ENCODE measurements around the gene NFKBIB.
"Not testable (repeated sequence)": the region's sequence is repeated elsewhere in the genome, so short reads cannot be mapped to it uniquely, and the experiment has no call there.

The NFKBIB gene

DNA sequence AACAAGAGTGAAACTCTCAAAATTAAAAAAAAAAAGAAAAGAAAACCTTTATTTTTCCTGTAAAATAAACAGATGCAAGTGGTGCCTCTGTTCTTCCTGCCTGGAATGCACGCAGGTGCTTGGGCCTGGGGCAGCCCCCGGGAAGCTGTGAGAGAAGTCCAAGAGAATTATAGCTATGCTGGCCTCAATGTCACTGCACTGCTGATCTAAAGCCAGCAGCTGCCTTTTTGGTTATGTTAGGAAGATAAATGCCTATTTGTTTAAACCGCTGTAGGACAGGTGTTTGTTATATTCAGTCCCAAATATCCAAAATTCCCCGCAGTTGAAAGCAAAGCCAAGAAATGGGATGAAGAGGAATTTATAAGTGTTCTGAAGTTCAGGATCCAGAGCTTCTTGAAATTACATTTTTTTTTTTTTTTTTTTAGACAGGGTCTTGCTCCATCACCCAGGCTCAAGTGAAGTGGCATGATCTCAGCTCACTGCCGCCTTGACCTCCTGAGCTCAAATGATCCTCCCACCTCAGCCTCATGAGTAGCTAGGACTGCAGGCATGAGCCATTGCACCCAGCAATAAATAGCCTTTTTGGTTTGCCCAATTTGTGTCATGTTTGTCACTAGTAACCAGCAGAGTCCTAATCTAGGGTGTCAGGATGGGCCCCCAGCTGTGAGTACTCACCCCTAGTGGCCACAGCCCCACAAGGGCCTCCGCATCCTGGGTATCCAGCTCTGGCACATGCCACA lies 23.9 kb upstream of the NFKBIB start:
- no peak for DNase-seq (ENCODE audit: low spot score)

DNA sequence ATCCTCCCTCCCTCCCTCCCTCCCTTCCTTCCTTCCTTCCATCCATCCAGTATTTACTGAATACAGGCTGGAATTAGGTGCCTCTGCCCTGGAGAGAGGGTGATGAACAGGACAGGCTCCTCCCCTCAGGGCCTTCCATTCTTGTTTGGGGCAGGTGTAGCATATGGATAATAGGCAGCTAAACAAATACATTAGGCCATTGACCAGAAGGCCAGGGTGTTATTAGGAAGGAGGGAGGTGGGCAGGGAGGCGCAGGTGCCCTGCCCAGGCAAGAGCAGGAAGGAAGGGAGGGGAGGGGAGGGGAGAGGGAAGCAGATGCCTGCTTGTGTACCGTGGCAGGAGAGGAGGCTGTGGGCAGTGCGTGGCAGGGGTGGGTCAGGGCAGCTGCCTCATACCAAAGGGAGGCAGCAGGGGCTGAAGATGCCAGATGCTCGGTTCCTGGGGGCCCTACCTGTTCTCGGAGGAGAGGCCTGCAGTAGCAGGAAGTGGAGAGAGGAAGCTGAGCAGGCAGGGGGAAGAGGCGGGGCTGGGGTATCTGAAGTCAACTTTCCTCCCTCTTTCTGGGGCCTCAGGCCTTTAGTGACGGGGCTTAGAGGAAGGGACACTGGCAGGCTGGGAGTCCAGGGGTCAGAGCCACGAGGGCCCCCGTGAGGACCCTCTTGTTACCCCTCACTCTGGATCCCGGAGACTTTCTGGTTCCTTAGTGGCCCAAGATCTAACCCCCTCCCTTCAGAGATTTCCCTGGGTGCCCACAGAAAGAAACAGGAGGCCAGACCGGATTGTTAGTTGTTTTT lies 21.8 kb upstream of the NFKBIB start, which contains the start of gene RINL:
TSS of gene RINL (minus strand) at position 495 of the 794 bp plus-strand sequence. CDS start 1,533 bp downstream, outside the sequence.
- DNase-seq (ENCODE audit: low spot score), result no peak

DNA sequence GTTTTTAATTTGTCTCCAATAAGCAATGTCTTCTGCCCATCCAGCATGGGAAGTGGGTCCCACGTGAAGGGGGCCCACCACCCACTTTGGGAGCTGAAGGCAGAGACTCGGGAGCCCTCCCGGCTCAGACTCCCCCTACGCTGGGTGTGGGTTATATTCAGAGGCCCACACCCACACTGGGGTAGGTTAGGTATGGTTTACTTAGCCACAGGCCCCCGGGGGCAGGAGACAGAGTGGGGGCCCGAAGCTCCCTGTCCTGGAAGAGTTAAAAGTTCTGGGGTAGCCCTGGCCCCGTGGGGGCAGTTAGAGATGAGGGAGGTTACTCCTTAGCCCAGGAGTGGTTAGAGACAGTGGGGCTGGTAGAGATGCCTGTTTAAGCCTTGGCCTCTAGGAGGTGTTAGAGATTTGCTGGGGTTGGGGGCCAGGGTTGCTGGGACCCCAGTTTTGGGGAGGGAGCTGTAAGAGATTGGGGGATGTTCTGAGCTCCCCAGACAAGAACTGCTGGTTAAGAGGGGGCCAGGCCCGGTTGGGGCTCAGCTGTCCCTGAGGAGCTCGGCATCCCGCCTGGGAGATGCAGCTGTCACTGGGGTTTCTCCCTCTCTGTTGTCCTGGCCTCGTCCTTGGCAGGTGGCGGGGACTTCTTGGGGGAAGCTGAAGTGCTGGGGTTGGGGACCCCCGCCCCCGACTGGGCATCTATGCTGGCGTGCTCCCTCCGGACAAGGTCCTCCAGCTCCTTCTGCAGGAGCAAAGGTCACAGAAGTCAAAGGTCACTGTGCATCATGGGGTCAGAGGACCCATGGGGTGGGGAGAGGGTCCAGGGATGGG lies 21.0 kb upstream of the NFKBIB start:
- DNase-seq (ENCODE audit: low spot score), result no peak

DNA sequence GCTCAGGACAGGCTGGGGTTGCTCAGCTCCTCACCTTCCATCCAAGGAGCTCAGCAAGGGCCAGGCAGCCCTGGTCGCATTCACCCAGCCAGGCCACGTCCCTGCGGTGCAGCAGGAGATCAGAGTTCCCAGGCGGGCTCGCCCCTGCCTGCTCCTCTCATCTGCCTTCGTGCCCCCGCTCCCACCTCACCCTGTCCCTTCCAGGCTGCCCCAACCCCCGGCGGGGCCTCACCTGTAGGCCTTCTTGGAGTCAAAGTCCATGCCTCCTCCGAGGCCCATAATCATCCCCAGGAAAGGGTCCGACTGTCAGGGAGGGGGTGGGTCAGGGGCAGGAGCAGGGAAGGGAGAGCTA lies 20.4 kb upstream of the NFKBIB start:
- no peak for DNase-seq (ENCODE audit: low spot score)

DNA sequence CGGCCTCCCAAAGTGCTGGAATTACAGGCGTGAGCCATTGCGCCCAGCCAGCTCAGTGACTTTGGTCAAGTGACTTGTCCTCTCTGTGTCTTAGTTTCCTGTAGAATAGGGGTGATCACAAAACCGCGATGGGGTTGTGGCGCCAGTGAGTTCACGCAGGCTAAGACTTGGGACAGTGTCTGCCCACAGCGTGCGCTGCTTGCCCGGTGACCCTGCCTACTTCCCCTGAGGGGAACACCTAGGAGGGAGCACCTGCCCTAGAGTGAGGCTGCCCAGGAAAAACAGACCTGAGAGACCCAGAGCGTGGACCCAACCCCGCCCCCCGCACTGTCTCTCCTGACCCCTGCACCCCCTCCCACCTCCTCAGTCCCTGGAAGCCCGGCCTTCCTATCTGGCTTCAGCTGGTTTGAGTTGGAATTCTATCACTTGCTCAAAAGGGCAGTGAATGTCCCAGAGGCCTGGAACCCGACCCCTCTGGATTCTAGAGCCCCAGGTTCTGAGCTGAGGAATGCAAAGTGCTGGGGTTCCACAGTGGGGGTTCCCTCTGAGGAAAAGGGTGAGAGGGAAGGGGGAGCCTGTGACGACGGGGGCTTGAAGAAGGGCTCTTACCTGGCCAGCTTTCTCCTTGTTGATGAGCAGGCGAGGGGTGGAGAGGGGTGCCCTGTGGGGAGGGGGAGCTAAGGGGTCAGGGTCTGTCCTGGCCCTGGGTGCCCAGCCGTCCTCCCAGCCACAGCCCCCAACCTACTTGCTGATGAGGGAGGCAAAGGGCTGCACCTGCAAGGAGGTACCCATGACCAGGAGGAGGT lies 19.5 kb upstream of the NFKBIB start:
- DNase-seq (ENCODE audit: low spot score), result no peak

DNA sequence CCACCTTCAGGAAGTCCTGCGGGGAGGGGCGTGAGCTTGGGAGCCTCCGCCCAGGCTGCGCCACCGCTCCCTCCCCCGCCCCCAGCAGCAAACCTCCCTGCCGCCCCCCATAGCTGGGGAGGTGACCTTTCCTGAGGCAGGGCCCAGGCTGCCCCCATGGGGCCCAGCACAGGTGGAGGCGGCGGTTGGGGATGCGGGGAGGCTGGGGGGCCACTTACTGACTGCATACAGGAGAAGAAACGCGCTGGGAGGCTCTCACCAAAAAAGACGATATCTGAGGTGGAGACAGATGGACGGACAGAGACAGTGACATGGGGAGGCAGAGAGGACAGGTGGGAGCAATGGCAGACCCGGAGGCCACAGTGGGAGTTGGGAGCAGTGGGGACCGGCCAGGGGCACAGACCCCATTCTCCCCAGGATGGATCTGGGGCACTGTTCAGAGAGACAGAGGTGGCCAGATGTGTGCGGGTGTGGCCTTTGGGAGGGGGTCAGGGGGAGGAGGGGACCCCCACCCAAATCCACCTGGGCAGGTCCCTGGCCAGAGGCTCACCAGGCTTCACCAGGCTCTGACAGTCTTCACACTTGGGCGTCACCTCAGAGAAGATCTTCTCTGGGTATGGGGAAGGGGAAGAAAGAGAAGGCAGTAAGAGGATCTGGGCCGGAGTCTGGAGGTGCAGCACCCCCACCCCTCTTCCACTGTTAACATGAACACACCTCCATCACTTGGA lies 18.7 kb upstream of the NFKBIB start:
- no peak for DNase-seq (ENCODE audit: low spot score)

DNA sequence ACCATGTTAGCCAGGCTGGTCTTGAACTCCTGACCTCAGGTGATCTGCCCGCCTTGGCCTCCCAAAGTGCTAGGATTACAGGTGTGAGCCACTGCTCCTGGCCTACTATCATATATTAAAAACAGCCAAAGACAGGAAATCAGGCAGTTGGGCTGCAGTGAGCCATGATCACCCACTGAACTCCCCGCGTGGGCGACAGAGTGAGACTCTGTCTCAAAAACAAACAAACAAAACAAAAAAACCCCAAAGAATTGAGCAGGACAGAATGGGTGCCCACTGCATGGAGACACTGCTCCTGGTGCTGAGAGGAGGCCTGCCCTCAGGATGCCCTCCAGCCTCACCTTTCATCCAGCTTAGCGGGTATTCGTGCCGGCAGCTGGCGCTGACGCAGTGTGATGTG lies 16.5 kb upstream of the NFKBIB start:
- no peak for DNase-seq (ENCODE audit: low spot score)

DNA sequence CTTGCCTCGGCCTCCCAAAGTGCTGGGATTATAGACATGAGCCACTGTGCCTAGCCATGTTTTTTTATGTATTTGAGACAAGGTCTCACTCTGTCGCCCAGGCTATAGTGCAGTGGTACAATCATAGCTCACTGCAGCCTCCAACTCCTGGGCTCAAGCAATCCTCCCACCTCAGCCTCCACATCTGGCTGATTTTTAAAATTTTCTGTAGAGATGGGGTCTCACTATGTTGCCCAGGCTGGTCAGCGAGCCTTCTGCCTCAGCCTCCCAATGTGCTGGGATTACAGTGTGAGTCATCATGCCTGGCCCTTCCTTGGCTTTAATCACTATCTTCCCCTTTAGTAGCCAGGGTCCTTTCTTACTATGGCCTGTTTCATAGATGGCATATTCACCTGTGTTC lies 15.1 kb upstream of the NFKBIB start:
- not testable (repeated sequence) for DNase-seq (ENCODE audit: low spot score)

DNA sequence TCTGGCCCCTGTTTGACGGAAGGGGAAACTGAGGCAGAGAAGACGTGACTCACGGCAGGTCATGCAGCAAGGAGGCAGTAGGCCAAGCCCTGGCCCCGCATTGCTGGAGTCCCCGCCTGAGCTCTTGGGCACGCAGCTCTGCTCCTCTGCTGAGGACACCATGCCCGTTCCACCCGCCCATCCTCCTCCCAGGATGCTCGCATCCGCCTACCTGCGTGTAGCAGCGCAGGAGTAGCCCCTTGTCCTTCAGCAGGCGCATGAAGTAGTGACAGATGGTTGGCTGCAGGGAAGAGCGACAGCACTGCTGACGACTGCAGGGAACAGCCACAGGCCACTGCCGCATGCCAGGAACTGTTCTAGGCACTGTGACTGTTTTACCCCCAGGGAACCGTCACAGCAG lies 10.9 kb upstream of the NFKBIB start:
- no peak for DNase-seq (ENCODE audit: low spot score)

DNA sequence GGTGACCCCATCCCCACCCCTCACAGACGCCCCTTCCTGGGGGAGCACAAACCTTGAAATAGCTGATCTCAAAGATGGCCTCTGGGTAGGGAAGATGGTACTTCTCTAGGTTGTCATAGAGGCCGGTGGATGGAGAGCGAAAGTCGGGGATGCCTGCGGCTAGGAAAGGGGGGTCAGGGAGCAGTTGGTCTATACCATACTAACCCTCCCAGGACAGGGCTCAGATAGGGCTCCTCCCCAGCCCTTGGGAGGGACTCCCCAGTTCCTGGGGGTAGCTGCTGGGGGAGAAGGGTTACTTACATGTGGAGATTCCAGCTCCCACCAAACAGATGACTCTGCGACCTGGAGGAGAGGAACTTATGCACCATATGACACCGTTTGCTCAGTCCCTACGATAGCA lies 10.0 kb upstream of the NFKBIB start:
- no peak for DNase-seq (ENCODE audit: low spot score)

DNA sequence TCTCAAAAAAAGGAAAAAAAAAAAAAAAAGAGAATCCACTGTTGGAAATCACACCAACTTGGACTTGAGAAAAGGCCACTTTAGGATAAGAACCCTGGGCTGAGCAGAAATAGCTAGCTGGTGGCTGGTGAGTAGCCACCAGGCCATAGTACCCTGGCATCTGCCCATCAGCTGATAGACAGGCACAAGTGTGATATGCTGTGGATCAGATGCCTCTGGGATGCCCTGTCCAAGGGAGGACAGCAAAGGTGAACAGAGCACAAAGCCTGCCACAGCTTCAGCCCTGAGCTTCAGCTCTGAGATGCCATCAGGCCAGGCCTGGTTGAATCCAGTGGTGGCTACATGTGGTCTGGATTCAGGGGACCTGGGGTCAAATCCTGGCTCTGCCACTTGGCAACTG lies 9.1 kb upstream of the NFKBIB start:
- DNase-seq (ENCODE audit: low spot score), result no peak

DNA sequence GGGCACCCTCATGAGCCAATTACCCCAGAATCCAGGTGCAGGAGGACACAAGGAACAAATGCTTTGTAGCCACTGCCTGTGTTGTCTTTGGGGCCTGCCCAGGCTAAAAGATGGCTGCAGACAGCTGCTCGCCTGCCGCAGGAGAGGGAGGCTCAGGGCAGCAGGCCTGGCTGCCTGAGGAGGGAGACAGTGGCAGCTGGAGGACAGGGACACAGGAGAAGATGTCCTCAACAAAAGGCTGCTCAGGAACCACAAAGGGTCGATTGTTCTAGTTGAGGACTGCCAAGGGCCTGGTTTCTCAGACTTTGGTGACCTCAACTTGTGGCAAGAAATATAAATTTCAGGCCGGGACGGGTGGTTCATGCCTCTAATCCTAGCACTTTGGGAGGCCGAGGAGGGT lies 8.0 kb upstream of the NFKBIB start:
- DNase-seq (ENCODE audit: low spot score), result no peak

DNA sequence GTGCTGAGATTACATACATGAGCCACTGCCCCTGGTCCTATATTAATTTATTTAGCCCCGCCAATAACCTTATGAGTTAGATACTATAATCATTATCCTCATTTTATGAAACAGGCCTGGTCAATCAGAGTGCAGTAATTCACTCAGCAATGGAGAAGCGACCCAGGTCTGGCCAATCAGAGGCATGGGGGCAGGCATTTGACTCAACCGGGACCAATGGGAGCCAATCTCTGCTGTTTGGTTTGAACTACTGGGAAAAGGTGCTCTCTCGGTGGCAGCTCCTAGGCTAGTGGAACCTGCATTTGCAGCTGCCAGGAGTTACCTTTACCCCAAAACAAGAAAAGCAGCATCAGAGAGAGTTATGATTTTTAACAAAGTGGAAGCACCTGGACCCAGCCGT lies 6.9 kb upstream of the NFKBIB start:
- DNase-seq (ENCODE audit: low spot score), result no peak

DNA sequence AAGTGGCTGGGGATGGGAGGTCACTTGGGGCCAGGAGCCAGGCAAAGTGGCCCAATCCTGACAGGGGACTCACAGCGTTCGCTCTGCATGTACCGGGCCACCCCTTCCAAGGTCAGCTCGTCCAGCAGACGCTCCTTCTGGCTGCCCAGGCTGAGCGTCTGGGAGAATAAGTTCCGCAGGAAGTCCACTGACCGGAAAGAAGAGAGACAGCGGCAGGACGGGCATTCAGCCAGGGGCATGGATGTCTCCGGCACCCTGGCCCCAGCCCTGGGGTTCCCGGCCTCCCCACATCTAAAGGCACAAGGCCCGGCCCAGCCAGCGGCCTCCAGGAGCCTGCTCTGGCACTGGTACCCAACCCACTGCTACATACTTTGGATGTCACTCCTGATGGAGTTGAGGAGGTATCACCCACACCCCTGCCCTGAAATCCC lies 6.4 kb upstream of the NFKBIB start:
- no peak for DNase-seq (ENCODE audit: low spot score)

DNA sequence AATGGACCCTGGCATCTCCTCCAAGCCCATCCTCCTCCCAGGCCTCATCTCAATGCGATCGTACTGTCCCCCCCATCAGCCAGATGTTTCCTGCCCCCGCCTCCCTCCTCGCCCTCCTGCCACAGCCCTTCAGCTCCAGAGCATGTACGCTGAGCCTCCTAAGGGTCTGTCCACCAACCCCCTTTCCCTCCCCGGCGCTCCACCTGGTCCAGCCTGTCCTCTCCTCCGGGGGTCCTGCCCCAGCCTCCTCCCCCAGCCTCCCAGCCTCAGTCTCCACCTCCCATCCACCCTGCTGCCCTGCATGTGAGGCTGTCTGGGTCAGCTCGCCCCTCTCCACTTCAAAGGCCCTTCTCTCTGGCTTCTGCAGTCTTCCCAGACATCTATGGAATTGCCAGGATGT lies 4.8 kb upstream of the NFKBIB start:
- no peak for DNase-seq (ENCODE audit: low spot score)

DNA sequence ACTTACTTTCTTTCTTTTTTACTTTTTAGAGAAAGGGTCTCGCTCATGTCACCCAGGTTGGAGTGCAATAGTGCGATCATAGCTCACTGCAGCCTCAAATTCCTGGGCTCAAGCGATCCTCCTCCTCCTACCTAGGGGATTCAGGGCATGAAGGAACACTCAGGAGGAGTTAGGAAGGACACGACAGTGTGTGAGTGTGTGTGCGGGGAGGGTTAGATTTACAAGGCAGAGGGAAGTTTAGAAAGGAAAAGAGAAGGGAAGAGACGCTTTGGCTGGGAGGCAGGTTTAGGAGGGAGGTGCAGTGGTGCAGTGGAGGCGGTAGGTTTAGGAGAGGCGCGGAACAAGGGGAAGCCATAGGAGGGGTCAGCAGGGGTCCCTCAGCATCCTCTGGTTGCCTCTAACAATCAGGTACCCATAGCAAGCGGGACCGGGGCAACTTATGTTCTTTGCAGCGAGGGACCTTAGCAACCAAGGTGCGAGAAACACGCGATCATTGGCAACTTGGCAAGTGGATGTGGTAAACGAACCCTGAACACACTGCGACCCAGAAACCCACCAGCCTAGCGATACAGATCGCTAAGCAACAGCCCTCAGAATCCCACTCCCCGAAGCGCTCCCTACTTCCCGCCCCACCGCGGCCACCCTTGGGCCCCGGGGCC lies 852 bp upstream of the NFKBIB start:
- no peak for DNase-seq (ENCODE audit: low spot score)

DNA sequence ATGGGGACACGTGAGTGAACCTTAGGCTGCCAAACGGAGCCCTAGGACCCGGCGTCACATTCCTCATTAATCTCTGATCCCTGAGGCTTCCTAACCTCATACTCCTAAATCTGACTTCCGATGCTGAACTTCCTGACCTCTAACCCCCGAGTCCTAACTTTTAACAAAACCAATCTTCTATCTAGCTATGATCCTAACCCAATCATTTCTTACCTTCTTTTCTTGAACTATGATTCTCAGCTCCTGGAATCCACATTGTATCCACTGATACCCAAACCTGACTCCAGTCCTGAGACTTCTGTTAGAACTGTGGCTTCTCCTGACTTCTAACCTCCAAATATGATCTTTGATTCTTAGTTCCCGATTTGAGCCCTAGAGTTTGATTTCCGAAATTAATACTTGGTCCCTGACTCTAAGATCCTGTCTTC lies 447 bp downstream of the NFKBIB start:
- peak; percentile 84 for DNase-seq (ENCODE audit: low spot score)

DNA sequence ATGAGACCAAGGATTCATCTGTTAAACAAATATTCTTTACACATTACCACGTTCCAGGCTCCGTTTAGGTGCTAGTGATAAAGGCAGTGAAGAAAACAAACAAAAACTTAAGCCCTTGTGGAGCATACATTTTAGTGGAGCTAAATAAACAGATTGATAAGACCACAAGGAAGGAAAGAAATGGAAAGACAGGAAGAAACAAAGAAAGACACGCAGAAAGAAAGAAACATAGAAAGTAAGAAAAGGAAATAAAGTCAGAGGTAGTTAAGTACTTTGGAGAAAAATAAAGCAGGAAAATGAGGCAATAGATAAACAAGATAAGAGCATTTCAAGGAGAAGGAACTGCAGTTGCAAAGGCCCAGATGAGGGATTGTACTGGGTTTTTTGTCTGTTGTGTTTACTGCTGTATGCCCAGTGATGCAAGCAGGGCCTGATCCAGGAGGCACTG lies 998 bp downstream of the NFKBIB start:
- no peak for DNase-seq (ENCODE audit: low spot score)

DNA sequence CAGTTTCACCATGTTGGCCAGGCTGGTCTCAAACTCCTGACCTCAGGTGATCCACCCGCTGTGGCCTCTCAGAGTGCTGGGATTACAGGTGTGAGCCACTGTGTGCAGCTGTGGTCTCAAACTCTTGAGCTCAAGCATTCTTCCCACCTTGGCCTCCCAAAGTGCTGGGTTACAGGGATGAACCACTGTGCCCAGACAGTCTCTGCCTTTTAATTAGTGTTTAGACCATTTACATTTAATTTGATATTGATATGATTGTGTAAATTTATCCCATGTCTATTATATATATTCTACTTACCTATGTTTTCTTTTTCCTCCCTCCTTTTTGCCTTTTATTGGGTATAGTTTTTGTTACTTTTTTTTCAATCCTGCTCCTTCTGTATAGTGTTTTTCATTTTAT lies 1.9 kb downstream of the NFKBIB start:
- DNase-seq (ENCODE audit: low spot score), result no peak
